HG02852 (cell line): Measurements from ENCODE around the gene RHOXF2.
"Not testable (repeated sequence)": the region's sequence is repeated elsewhere in the genome, so short reads cannot be mapped to it uniquely, and the experiment has no call there.

ENCODE experiments used
- ATAC-seq: cut with Tn5 transposase; IDR thresholded peaks from one replicate; pipeline ENCODE4 v1.9.1; 2021; ENCODE audit warnings: mild to moderate bottlenecking, moderate library complexity; ENCODE audit not compliant: unreplicated experiment

The RHOXF2 gene

DNA sequence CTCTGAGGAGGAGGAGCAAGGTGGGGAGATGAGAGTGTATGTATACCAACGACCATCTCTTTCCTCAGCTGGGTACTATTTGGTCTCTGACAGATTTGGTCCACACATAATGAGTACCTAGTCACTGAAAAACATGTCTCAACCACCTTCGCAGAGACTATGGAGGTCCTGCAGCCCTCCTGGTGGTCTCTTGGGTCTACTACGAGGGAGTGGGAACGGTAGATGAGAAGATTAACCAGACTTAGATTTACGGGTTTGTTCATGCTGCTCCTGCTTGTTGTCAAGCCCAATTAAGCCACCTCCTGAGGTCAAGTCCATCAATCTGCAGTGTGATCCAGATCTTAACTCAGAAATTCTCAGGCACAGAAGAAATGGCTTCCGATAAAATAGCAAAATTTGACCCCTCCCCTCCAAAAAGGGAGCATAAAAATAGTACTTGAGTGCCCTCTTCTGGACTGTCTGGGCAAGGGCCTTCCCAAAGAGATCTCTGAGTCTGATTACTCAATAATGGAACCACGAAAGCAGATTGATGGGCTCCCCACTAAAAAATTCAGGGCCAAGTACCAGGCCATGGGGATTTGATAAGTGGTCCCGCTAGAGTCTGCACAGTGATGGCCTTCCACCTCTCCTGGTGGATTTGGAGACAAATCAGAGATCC is 38.3 kb downstream of the RHOXF2 start:
- ATAC-seq, result not testable (repeated sequence)

DNA sequence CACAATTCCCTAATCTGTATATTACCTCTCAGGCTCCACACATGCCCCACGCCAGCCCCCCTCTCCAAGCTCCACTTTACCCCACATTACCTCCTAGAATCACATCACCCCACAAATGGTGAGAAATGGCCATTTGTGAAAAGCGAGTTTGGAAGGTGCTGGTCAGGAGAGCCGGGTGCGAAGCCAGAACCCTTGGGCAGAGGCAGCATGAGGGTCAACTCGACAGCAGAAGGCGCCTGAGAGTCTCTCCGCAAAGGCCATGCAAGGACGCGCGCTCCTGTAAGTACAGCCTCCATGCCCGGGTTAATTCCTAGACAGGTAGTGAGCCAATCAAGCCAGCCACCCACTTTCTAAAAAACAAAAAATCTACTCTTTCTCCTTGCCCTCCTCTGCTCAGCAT is 42.4 kb downstream of the RHOXF2 start:
- no peak for ATAC-seq

DNA sequence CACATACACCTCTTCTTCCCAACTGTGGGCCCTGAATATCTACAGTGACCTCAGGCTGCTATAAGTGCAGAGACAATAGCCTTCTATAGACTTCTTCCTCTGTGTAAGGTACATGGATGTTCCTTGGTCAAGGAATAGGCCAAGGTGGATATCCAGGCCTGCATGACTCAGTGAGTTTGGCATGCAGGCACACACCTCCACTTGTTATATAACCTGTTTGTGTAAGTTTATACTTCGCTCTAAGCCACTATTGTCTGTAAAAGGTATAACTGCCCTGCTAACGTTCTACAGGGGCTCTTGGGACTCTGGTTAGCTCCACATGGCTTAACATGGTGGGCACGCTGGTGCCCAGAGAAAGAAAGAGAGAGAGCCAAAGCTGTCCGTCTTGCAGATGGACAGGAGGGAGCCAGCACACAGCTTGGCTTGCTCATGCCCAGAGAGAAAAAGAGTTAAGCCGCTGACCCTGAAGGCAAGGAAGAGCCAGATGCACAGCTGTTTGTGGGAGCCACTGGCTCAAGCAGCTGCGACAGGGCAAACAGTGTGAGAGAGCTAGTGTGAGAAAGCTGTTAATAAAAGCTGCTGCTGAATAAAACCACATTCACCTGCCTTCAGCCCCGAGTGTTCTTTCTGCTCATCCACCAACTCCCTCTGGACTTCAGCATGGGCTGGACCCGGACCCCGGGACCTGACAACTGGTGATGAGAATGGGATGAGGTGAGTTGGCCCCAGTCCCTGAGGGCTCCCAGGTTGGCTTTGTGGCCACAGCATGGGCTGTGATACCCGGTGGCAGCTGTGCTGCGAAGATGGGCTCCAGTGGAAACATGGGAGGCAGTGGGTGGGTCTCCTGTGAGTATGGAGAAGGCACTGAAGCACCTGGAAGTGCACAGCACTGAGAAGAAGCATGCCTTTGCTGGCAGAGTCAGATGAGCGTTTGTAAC is 47.7 kb downstream of the RHOXF2 start:
- ATAC-seq, result no peak

DNA sequence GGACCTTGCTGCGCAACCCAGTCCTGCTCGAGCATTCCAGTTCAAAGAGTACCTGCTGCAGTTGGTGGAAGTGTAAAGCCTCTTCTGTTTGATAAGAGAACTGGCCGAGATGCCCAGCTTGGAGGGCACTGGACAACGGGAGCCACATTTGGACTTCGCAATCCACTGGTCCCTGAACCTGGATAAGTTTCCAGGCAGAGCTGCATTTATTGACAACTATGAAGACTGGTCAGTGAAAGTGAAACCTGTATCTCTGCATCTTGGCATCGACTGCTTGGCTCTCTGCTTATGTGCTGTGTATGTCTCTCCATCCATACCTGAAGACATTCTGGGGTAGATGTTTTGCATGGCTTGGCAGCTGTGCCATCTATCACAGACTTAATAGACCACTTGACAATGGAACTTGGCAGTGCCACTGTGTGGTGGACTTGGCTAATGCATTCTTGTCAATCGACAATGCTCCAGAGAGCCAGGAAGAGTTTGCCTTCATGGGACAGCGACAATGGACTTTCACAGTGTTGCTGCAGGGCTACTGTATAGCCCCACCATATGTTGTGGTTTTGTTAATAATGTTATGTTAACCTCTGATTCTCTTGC is 48.7 kb downstream of the RHOXF2 start:
- no peak for ATAC-seq

DNA sequence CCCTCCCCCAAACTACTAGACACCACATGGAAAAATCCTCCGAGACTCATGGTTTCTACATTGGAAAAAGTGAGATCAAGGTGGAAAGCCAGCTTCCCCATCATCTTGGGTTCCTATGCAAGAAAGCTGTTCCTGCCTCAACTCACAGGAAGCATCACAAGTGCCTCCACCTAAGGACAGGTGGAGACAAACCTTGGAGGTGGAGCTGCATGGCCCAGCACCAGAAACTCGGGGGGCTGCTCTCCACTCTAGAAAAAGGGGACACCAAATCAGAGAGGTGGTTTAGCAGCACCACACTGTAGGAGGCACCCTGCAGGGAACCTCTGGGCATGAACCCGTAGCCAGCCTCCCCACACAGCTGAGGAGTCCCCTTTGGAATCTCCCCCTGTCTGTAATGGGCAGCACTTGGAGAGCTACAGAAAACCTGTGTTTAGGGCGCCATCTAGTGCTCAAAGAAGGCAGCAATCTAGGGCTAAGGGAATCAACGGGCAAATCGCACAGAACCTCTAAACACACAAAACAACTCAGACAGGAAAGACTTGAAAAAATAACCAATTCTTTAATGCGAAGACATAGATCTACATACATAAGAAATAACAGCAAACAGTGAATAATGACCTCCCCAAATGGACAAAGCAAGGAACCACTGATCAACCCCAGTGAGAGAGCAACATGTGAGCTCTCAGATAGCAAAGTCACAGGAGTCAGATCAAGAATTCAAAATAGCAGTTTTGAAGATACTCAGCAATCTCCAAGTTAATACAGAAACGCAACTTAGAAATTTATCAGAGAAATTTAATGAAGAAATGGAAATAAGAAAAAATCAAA is 55.2 kb downstream of the RHOXF2 start:
- ATAC-seq, result peak; percentile 90
